HuH-7 (cell line): ENCODE measurements around the gene BLOC1S5.
A peak's percentile ranks its signal among the peaks of the same experiment; 100 is the strongest.
"Not testable (repeated sequence)": the region's sequence is repeated elsewhere in the genome, so short reads cannot be mapped to it uniquely, and the experiment has no call there.

Source experiments
- DNase-seq: peaks from one replicate; pipeline ENCODE4 v3.0.0; 2011; ENCODE audit warnings: low spot score

Gene BLOC1S5

DNA sequence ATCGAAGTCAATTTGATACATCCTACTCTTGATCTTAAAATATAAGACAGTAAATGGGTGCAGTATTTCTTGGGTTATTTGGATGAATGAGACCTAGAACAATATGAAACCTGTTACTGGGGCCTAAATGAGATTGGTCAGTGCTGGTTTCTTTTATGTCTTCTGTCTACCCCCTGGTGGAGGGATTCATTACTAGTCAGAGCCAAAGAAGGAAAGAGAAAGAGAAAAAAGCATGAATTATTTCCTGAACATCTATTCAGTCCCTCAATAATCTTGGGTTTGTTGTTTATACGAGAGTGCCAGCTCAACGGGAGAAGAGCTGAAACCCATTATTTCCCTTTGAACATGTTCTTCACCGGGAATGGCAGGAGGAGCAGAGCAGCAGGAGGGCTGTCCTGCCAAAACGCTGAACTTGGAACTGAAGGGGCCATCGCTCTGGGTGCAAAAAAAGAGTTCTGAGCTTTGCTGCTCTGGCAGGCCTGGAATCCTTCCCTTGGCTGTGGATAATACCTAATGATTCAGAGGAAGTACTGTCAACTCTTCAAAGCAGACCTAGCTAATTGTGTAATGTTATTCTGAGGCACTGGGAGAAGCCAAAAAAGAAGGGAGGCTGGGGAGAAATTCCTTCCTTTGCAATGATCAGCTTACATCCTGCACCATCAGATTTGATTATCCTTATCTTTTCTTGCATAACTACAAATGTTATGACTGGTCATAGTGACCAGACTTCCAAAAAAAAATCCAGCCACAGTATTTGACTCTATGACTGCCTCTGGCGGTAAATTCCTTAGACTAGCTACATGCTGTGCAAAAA, 72.0 kb downstream of the BLOC1S5 start:
- peak; percentile 71 for DNase-seq

DNA sequence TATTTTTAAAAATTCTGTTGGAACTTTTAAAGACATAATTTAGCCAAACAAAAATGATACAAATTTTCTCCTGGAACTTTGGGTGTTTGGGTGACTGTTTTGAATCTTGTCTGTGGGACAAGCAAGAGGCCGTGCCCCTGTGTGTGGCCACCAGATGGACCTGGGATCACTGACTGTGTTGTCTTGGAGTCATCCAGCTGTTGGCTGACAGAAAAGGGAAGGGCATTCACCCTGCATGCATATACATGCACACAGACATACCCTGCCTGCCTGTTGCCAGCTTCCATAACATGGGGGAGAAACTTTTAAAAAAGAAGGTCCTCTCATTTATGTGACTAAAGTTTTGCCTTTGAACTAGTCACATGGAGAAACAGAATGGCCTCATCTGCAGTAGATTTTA, 72.7 kb downstream of the BLOC1S5 start:
- DNase-seq: no peak

DNA sequence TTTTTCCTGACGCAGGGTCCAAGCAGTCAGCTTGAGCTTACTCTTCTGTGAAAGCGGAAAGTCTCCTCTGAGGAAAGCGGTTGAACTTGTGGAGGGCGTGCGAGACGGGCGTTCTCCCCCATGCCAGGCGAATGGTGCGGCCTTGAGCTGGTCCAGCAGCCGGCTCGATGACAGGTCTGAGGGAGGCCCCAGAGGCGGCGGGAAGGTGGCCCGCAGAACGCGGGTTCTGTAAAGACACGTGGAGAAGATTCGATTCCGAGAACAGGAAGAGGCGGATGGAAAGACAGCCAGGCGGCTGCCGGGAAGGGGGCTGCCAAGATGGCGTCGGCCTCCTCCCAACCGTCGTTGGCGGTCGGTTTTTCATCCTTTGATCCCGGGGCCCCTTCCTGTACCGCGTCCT, 78.0 kb downstream of the BLOC1S5 start:
- DNase-seq: no peak

DNA sequence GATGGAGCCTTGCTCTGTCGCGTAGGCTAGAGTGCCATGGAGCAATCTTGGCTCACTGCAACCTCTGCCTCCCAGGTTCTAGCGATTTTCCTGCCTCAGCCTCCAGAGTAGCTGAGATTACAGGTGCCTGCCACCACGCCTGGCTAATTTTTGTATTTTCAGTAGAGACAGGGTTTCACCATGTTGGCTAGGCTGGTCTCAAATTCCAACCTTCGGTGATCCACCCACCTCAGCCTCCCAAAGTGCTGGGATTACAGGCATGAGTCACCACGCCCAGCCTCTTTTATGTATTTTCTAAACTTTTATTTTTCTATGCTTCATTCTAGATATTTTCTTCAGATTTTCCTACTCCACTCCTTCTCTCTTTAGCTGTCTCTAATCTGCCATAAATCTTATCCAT, 80.2 kb downstream of the BLOC1S5 start:
- DNase-seq: not testable (repeated sequence)

DNA sequence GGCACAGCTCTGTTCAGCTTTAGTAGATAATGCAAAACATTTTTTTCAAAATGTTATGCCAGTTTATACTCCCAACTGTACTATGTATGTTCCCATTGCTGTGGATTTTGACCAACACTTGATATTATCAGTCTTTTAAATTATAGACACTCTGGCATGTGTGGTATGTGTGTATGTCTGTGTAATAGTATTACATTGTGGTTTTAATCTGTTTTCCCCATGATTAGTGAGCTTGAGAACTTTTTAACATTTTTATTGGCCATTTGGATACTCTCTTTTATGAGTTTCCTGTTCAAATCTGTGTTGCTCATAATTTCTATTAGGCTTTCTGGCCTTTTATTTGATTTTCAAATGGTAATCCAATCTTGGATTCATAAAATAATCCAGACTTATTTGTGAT, 84.4 kb downstream of the BLOC1S5 start:
- DNase-seq: no peak

DNA sequence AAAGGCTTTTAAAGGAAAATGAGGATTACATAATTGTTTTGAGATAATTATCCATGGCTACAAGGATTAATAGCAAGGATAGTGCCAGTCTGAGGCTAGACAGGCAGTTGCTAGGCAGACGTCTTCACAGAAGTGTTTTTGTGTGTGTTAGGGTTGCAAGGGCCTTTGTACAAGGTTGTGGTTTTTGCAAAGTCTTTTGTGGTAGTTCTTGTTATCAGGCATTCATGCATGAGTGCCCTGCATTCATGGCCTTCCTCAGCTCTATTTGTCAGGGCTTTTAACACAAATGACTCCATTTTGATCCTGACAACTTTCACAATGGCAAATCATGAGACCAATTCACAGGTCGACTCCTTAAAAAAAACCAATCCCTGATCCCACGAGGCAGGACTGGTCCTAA, 85.5 kb downstream of the BLOC1S5 start:
- DNase-seq: no peak

DNA sequence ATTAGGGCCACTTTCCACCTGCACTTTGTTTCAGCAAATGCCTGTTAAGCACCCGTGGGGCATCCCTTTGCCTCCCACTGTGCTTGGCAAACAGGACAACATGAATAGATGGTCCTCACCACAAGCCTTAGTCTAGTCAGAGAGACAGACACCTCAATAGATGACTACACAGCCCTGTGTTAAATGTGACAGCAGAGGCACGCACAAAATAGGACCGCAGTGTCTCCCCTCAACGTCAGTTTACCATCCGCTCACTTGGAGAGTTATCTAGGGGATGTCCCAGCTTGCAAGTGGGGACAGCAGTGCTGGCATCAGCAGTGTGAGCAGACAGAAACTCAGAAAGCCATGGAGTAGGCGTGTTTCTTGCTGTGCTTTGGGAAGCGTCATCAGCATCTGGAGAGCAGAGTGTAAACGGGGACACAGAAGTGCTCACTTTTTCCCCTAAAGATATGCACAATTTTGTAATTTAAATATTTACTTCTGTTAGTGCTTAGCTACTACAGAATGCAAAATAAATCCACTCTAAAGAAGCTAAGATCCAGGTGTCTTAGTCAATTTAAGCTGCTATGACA, 87.6 kb downstream of the BLOC1S5 start:
- DNase-seq: no peak

DNA sequence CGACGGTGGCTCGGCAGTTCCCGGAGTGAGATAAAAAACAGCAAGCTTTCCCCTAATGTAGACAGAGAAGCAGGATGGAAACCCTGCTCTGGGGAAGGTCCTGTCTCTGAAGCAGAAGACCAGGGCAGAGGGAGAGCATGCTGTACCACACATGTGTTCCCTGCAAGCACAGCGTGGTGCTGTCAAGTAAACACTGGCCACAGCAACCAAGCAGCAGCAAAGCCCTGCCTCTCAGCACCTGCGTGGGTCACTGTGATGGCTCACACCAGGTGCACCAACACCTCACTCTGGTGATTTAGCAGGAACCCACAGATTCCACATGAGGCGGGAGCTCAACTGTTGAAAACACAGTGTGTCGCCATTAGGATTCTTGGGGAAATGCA, 88.4 kb downstream of the BLOC1S5 start:
- no peak for DNase-seq

DNA sequence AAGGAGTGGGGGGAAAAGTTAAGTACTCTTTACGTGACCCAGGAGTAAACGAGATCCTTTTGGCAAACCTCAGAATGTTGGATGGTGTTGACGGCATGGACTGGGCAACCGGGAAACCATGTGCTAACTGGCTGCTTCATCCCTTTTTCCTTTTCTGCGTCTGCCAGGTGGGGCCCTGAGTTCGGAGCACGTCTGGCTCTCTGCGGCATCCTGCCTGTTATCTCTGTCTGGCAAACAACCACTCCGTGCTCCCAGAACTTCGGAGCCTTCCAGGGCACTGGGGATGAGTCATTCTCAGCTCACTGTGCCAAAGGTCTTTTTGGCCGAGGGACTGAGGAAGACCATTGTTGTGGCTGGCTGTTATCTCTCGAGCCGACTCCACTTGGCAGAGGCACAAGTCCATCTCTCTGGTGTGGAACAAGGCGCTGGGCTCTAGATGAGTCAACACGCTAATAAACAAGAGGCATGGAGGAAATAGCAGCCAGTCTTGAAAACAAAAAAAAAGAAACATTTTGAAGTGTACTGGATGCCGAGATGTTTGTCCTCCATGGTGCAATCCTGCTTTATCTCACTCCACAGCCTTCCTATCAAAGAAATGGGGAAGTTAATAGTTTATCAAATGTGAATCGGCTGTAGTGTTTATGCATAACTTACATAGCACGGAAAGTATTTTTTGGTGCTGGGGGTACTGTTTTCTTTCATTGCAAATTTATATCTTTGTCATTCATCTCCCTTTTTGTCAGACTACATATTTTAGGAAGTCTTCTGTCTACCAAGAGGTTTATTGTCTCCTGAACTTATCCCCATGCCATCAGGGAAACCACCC, 89.0 kb downstream of the BLOC1S5 start:
- peak; percentile 60 for DNase-seq

DNA sequence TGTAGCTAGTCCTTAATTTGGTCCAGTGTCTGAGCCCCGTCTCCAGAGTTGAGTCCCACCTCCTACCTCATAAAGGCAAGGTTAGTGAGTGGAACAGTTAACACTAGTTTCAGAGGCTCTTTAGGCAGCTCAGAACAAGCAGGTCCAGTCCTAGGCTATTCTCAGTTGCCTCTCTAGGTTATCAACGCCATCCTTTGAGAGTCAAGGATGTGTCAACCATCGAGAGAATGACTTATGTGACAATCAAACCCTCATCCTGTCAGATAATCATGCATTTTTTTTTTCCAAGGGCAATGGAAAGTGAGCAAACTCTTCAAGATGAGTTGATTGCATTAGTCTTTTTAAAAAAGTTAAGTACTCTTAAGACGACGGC, 89.6 kb downstream of the BLOC1S5 start:
- DNase-seq: no peak

DNA sequence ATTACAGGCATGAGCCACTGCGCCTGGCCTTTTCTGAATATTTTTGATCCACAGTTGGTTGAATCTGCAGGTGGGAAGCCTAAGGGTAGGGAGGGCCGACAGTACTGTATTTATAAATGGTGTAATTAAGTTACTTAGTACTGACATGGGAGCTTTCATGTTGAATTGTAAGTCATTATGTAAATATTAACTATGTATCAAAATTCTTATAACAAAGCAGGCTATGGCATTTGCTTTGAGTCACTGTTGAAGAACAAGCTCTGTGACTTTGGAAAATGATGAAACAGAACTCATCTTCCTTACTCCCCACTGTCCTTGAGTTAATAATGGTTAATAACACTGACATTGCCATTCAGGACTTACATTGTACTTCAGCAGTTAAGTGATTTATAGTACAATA, 90.6 kb downstream of the BLOC1S5 start:
- no peak for DNase-seq

DNA sequence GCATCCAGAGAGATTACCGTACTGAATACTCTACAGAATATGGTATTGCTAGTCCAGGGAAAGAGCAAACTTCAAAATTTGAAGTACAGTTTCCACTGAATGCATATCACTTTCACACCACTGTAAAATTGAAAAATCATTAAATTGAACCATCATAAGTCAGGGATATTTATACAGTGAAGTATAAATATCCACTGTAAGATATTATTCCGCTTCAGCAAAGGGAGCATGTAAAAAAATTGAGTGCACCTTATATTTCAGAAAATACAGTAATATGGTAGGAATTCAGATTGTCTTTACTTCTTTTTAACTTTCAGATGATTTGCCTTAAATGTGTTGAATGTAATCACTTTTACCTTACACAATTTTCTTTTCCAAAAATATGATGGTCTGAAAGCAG, 92.7 kb downstream of the BLOC1S5 start:
- DNase-seq: no peak

DNA sequence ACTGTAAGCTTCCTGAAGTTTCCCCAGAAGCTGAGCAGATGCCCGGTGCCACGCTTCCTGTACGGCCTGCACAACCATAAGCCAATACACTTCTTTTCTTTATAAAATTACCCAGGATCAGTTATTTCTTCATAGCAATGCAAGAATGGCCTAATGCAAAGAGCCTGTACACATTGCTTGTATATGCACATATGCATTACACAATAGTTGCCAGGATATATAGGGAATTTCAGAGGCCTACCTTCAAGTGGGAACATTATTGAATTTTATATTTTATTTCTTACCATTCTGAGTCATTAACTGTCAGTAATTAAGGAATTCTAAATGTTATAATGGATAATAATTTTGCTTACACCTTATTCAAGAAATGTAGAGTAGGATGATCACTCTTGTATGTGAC, 93.6 kb downstream of the BLOC1S5 start:
- no peak for DNase-seq
